HepG2 (cell line): ENCODE data around the gene GADD45B. TPM values are rescaled to one million over a fixed set of nuclear protein-coding genes. Genes with fewer than 3 reads are reported as not detected.

Source experiments
- ARHGAP35 ChIP-seq: sonication (generic); formaldehyde crosslinking; IDR thresholded peaks from 2 replicates; pipeline ENCODE4 v1.9.0; 2022; ENCODE audit warnings: mild to moderate bottlenecking, inconsistent platforms, moderate library complexity, missing genetic modification reagents, borderline replicate concordance
- ATAD3A ChIP-seq: sonication (generic); formaldehyde crosslinking; IDR thresholded peaks from 2 replicates; pipeline ENCODE4 v1.4.0; 2020; ENCODE audit warnings: missing genetic modification reagents
- CHCHD3 ChIP-seq: sonication (generic); formaldehyde crosslinking; IDR thresholded peaks from 2 replicates; pipeline ENCODE4 v1.8.0; 2022; ENCODE audit warnings: mild to moderate bottlenecking, missing genetic modification reagents, moderate library complexity
- DNMT3B ChIP-seq: conservative IDR thresholded peaks from 2 replicates; pipeline ENCODE4 v1.6.1; 2016; ENCODE audit warnings: missing biosample characterization, control low read depth
- FOXK1 ChIP-seq: sonication (generic); formaldehyde crosslinking; IDR thresholded peaks from 2 replicates; pipeline ENCODE4 v1.4.0; 2020; ENCODE audit warnings: low read depth, missing genetic modification reagents, borderline replicate concordance
- GLI4 ChIP-seq: sonication (generic); formaldehyde crosslinking; IDR thresholded peaks from 2 replicates; pipeline ENCODE4 v1.5.1; 2020; ENCODE audit warnings: missing genetic modification reagents, mild to moderate bottlenecking, moderate library complexity, borderline replicate concordance
- KLF16 ChIP-seq, 2 experiments: sonication (generic) in 1 of 2; formaldehyde crosslinking in 1 of 2; IDR thresholded peaks; 2 replicates each; pipeline versions ENCODE4 v1.6.1 to v1.8.0; 2016 to 2023; ENCODE audit warnings: missing genetic modification reagents in 2 of 2, missing compliant biosample characterization in 1 of 2
- MAFK ChIP-seq, 2 experiments: IDR thresholded peaks in 1 of 2; conservative IDR thresholded peaks in 1 of 2; 2 replicates each; pipeline ENCODE4 v1.6.1; 2011; ENCODE audit warnings: improper control_type of control experiment in 2 of 2, low read length in 2 of 2
- NBN ChIP-seq: fragments of 450-650 bp; conservative IDR thresholded peaks from 2 replicates; pipeline ENCODE4 v1.6.1; 2017
- RFXAP ChIP-seq: sonication (generic); formaldehyde crosslinking; IDR thresholded peaks from 2 replicates; pipeline ENCODE4 v1.4.0; 2020; ENCODE audit warnings: missing genetic modification reagents, borderline replicate concordance
- SRSF1 ChIP-seq: fragments of 200-400 bp; formaldehyde crosslinking; optimal IDR thresholded peaks from 2 replicates; pipeline ENCODE3; 2017; ENCODE audit warnings: mild to moderate bottlenecking, low read depth, low read length, moderate library complexity
- THYN1 ChIP-seq: sonication (generic); formaldehyde crosslinking; IDR thresholded peaks from 2 replicates; pipeline ENCODE4 v1.8.1; 2023; ENCODE audit warnings: low read depth, mild to moderate bottlenecking, moderate library complexity, missing genetic modification reagents, borderline replicate concordance
- YEATS2 ChIP-seq: sonication (generic); formaldehyde crosslinking; IDR thresholded peaks from 2 replicates; pipeline ENCODE4 v1.4.0; 2020; ENCODE audit warnings: missing genetic modification reagents, borderline replicate concordance
- ZBTB4 ChIP-seq: sonication (generic); formaldehyde crosslinking; IDR thresholded peaks from 2 replicates; pipeline ENCODE4 v1.4.0; 2020; ENCODE audit warnings: missing genetic modification reagents, mild to moderate bottlenecking, borderline replicate concordance
- ZNF484 ChIP-seq: sonication (generic); formaldehyde crosslinking; IDR thresholded peaks from 2 replicates; pipeline ENCODE4 v1.5.1; 2020; ENCODE audit warnings: mild to moderate bottlenecking, low read depth, missing genetic modification reagents, borderline replicate concordance
- ZNF547 ChIP-seq: sonication (generic); formaldehyde crosslinking; IDR thresholded peaks from 2 replicates; pipeline ENCODE4 v1.5.1; 2020; ENCODE audit warnings: mild to moderate bottlenecking, missing genetic modification reagents
- ZNF564 ChIP-seq: sonication (generic); formaldehyde crosslinking; IDR thresholded peaks from 2 replicates; pipeline ENCODE4 v1.8.1; 2023; ENCODE audit warnings: mild to moderate bottlenecking, missing genetic modification reagents
- ZNF652 ChIP-seq: IDR thresholded peaks from 2 replicates; pipeline ENCODE4 v1.6.1; 2016; ENCODE audit warnings: low read depth, borderline replicate concordance
- polyA plus RNA-seq, 8 experiments: library from polyadenylated mRNA; depleted of rRNA in 3 of 8; stranded (reverse) in 7 of 8; unstranded in 1 of 8; fragments of >200 nt; fragmentation: Illumina TruSeq in 4 of 8; extraction: Trizol in 4 of 8; gene quantifications; 2 replicates each; pipeline versions ENCODE4 v1.2.1 to v1.2.3, GENCODE V29; 2011 to 2016; ENCODE audit warnings: low read depth in 4 of 8, missing spikeins in 1 of 8, mixed read lengths in 1 of 8; ENCODE audit not compliant: insufficient read depth in 1 of 8
- total RNA-seq, 5 experiments: library from RNA; depleted of rRNA; stranded (reverse); fragments of >200 nt; fragmentation: Illumina TruSeq; extraction: Trizol; gene quantifications; 2 replicates each; pipeline ENCODE4 v1.2.3, GENCODE V29; 2016; ENCODE audit warnings: low read depth in 1 of 5
- TF ChIP-seq, protein P1 (sequence below): fragments of 450-650 bp; IDR thresholded peaks from 2 replicates; pipeline ENCODE4 v1.6.1; 2017; ENCODE audit warnings: mild to moderate bottlenecking
- TF ChIP-seq, protein P2 (sequence below): IDR thresholded peaks from 2 replicates; pipeline ENCODE4 v1.6.1; 2018; ENCODE audit warnings: missing genetic modification reagents, mild to moderate bottlenecking, missing compliant biosample characterization
- TF ChIP-seq, protein P3 (sequence below): IDR thresholded peaks from 2 replicates; pipeline ENCODE4 v1.6.1; 2016; ENCODE audit warnings: control low read depth

GADD45B gene
- total and polyA plus RNA-seq, 2 of the 13 experiments (the other 11 are each of a cell fraction or from before 2014, with no cell fraction given) = 4.6 to 34.1 TPM

- TF ChIP-seq, protein P1, sequence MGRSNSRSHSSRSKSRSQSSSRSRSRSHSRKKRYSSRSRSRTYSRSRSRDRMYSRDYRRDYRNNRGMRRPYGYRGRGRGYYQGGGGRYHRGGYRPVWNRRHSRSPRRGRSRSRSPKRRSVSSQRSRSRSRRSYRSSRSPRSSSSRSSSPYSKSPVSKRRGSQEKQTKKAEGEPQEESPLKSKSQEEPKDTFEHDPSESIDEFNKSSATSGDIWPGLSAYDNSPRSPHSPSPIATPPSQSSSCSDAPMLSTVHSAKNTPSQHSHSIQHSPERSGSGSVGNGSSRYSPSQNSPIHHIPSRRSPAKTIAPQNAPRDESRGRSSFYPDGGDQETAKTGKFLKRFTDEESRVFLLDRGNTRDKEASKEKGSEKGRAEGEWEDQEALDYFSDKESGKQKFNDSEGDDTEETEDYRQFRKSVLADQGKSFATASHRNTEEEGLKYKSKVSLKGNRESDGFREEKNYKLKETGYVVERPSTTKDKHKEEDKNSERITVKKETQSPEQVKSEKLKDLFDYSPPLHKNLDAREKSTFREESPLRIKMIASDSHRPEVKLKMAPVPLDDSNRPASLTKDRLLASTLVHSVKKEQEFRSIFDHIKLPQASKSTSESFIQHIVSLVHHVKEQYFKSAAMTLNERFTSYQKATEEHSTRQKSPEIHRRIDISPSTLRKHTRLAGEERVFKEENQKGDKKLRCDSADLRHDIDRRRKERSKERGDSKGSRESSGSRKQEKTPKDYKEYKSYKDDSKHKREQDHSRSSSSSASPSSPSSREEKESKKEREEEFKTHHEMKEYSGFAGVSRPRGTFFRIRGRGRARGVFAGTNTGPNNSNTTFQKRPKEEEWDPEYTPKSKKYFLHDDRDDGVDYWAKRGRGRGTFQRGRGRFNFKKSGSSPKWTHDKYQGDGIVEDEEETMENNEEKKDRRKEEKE = no peak
- TF ChIP-seq, protein P2, sequence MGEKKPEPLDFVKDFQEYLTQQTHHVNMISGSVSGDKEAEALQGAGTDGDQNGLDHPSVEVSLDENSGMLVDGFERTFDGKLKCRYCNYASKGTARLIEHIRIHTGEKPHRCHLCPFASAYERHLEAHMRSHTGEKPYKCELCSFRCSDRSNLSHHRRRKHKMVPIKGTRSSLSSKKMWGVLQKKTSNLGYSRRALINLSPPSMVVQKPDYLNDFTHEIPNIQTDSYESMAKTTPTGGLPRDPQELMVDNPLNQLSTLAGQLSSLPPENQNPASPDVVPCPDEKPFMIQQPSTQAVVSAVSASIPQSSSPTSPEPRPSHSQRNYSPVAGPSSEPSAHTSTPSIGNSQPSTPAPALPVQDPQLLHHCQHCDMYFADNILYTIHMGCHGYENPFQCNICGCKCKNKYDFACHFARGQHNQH = no peak
- TF ChIP-seq THYN1 (CRISPR knock-in tag) (no peak), ZNF484 (CRISPR knock-in tag) (no peak), ZNF652 (CRISPR knock-in tag) (no peak), ZBTB4 (no peak), ZNF547 (CRISPR knock-in tag) (no peak; the same call in 1 of the 2 replicates), FOXK1 (no peak), CHCHD3 (no peak), KLF16 (CRISPR knock-in tag; IDR thresholded peaks at IDR 0.05) (no peak), ATAD3A (CRISPR knock-in tag) (no peak), MAFK (conservative IDR thresholded peaks at IDR 0.05 in 1 of 2, IDR thresholded peaks at IDR 0.05 in 1 of 2; ENCODE audit: low read length in 2 of 2) (no peak), SRSF1 (no peak), YEATS2 (no peak; the same call in 1 of the 2 replicates), GLI4 (CRISPR knock-in tag) (no peak), RFXAP (CRISPR knock-in tag) (no peak), DNMT3B (CRISPR knock-in tag) (no peak), NBN (no peak), ARHGAP35 (no peak), ZNF564 (CRISPR knock-in tag) (0 out of 2 replicates have a peak, but pooled peaks have one; percentile 12)
- TF ChIP-seq, protein P3, sequence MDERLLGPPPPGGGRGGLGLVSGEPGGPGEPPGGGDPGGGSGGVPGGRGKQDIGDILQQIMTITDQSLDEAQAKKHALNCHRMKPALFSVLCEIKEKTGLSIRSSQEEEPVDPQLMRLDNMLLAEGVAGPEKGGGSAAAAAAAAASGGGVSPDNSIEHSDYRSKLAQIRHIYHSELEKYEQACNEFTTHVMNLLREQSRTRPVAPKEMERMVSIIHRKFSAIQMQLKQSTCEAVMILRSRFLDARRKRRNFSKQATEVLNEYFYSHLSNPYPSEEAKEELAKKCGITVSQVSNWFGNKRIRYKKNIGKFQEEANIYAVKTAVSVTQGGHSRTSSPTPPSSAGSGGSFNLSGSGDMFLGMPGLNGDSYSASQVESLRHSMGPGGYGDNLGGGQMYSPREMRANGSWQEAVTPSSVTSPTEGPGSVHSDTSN (CRISPR knock-in tag) = no peak
These were observed 767 bp upstream of the GADD45B start (continued) for GRCh38 chr19:2475018-2475701.
